Hypothalamus (tissue), 51 donors: ENCODE data around the gene FRS3.
A peak's percentile ranks its signal among the peaks of the same experiment; 100 is the strongest.

ENCODE experiments used
- DNase-seq, 51 donors: peaks; one replicate each; lab custom pipeline; 2025; lab: John Stamatoyannopoulos, UW

The FRS3 gene

DNA sequence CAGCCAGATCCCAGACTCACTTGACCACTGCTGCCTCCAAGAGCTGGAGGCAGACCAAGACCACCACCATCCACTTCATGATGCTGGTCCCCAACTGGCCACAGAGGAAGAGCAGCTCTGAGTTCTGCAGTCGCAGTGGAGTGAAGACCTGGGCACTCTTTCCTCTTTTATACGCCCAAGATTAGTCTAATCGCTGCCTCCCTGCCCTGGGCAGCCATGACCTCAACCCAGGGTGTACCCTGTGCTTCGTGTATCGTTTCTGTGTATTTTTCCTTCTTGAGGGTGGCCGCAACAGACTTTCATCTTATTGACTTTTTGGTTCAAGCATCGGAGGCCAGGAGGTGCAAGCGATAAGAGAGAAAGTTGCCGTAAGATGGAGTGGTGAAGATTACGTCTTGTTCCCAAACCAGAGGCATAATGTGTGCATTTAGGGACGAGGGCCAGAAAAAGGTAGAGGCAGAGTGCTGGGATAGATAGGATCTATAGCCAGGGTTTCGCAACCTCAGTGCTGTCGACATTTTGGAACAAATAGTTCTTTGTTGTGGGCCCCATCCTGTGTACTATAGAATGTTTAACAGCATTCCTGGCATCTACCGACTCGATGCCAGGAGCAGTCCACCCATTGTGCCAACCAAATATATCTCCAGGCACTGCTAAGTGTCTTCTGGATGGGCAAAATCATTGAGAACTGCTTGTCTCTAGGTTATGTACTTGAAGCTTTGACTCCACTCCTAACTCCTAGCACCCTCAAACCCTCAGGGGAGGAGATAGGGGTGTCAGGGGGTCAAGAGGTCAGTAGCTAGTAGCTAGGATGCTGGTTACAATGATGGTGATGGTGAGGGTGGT, 32.2 kb downstream of the FRS3 start, which contains the start of gene PGC:
Gene PGC, minus strand, starts transcription at position 142 of the 846 bp plus-strand sequence. Its CDS starts 63 bp downstream, at position 79.
- DNase-seq = no peak

DNA sequence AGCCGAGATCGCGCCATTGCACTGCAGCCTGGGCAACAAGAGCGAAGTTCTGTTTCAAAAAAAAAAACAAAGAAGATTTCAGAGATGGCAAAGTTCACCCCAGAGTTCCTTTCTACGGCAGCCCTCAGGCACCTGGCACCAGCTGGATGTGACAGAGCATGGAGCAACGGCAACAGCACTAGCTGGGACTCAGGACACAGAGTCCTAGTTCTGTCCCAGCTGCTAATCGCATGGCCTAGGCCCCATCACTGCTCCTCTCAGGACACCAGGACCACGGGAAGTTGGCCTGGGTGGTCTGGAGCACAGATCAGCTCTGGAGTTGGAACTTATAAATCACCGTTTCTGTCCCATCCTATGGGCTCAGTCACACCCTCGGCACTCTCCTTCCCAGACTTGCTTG, 33.6 kb downstream of the FRS3 start:
- no peak for DNase-seq

DNA sequence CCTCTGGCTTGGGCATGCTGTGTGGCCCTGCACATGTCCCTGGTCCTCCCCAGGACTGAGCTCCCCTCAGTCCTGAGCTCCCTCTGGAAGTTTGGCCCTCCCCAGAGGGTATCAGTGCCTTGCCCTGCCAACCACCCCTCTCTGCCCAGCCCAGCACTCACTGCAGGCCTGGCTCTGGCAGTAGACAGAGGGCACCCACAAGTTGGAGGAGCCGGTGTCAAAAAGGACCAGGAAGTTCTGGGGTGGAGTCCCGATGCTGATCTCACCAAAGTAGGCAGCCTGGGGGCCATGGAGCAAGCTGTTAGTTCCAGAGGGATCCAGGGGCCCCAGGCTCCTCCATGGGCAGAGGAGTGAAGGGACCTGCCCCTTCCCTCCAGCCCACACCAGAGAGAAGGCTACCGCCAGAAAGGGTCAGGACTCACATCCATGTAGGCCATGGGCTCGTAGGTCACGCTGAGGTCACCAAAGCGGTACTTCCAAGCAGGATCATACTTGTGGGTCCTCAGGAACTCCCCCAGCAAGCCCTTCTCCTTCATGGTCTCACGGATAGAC, 35.4 kb downstream of the FRS3 start:
- DNase-seq = no peak

DNA sequence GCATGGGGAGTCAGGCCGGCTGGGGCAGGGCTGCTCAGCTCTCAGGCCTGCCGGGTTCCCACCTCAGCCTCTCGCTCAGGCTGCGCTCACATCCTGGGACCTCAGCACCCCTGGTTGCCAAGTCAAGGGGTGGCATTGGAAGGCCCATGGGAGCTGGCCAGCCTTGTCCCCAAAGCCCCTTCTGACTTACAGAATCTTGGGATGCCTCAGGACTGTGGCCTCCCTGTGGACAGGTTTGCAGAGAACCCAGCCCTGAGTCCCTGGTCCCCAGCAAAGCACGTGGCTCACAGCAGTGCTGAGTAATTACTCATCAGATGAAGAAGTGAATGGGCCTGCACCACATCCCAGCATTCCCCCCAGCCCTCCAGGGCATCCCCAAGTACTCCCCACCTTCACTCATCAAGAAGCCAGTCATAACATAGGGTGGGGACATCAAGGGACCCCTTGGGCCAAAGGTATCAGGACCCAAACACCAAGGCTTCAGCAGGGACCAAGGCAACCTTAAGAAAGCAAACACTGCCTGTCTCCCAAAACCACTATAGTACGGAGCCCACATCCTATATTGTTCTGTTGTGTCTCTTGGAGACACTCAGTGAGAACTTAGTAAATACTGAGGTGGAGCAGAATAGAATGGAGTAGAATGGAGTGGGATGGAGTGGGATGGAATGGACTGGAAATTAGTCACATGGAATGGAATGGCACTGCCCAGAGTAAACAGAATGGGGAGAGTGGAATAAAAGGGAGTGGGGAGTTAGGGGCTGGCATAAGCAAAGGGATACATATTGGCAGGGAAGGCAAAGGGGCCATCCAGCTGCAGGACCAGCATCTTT, 36.1 kb downstream of the FRS3 start:
- DNase-seq = no peak

DNA sequence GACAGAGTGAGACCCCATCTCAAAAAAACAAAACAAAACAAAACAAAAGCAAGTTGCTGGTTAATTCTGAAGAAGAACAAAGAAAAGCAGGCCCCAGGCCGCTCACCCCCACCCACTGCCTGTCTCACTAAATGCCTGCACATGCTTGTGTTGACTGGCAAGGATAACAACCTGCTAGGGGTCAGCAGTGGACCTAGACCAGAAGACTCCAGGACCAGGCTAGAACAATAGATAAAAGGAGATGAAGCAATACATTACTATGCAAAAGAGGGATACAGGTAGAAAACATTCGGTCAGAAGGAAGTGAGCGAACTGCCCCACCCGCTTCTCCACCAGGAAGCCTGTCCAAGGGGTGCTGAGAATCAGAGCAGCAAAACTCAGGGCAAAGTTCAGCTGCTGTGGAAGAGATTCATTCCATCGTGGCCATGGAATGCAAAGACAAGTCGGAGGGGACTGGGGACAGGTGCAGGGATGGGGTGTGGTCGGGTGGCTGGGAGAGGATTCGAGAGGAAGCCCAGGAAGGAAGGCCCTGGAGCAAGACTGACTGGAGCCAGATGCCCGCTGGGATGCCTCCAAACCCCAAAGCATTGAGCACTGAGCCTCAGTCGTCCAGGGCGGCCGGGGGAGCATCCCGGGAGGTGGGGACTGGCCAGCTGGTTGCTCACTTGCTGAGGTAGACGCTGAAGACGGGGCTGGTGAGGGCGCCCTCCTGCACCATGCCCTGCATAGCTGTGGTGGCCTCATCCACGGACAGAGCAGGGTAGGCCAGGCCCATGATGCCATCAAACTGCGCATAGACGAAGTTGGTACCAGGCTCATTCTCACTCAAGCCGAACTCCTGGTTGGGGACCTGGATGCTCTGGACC, 37.8 kb downstream of the FRS3 start:
- no peak for DNase-seq

DNA sequence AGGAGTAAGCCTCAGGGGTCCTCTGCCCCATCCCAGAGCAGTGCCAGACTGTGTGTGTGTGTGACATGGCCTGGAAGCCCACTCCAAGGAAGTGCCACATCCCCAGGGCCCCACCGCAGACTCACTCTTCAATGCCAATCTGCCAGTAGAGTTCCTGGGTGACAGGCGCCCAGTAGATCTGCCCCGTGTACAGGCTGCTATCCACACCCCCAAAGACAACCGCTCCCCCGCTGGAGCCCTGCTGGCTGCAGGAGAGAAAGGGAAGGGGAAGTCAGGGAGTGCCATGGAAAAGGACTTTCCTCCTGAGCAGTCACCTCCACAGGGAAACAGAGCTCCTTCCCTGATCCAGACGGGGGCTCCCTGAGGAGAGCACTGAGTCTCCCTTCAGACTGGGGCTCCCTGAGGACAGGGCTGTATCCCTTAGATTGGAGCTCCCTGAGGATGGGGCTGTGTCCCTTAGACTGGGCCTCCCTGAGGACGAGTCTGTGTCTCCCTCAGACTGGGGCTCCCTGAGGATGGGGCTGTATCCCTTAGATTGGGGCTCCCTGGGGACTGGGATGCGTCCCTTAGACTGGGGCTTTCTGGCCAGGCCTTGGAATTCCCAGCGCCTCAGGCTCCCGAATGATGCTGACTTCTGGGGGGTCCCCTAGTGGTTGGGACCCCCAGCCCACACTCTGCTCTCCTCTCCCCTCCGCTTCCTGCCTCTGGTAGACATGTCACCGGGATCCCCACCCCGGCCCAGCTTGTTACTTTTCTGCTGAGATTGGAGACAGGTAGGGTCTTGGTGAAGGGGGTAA, 39.1 kb downstream of the FRS3 start:
- DNase-seq = no peak

DNA sequence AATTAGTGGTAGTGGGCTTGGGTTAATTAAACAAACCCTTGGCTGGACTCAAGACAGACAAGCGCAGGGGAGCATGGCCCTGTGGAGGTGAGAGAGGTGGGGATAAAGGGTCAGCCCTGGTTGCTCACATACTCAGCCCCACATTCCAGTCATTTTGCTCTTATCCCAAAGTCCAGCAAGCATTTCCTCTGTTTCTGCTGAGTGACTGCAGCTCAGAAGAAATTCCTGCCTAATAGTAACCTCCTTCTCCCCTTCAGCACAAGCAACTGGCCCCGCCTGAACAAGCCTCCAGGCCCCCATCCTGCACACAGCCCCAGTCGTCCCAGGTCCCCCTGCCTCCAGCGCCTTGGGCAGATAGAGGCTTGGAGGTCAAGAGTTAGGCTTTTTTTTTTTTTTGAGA, 40.7 kb downstream of the FRS3 start:
- DNase-seq = no peak

DNA sequence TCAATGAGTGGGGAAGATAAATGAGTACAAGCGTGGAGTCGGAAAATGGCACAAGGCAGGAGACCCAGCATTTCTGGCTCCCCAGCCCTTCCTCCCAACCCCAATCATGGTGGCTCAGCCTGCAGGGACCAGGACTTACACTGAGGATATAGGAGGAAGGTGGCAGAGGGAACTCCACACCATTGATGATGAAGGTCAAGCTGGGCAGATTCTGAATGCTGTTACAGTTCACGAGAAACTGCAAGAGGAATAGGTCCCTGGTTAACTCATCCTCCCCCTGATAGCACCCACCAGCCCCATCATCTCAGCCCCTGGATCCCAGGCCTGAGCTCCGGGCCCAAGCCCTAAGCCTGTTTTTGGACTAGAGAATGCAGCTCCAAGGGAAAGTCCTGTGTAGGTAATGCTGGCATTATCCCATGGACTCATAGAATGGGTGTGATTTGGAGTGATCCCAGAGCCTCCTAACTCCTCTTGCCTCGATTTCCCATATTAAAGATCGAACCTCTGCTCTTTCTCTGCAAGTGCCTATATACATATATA, 42.0 kb downstream of the FRS3 start:
- no peak for DNase-seq

DNA sequence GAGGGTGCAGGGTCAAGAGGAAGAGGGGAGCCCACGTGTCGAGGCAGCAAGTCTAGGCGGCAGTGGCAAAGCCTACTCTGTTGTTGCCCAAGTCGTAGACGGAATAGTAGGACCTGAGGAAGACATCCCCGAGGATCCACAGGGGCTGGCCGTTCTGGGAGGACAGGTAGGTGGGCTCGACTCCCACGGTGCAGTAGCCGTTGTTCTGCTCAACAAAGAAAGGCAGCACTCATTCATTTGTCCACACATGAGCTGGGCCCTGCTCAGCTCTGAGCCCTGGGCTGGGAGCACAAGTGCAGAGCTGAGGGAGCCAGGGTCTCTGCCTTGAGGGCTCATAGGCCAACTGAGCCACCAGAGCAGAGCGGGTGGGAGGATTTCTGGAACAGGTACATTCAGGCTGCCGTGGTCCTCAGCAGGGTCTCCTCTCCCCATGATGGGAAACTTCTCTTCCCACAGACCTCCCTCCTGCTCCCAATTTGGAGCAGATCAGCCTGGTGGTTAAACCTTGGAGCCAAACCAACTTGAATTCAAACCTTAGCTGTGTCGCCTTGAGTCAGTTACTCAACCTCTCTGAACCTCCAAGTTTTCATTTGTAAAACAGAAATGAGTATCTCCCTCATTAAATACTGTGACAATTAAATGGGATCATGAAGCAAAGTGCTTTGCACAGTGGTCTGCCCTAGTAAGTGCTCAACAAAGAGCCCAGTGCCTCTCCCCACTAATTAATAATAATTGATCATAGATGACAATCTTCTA, 42.7 kb downstream of the FRS3 start:
- no peak for DNase-seq

DNA sequence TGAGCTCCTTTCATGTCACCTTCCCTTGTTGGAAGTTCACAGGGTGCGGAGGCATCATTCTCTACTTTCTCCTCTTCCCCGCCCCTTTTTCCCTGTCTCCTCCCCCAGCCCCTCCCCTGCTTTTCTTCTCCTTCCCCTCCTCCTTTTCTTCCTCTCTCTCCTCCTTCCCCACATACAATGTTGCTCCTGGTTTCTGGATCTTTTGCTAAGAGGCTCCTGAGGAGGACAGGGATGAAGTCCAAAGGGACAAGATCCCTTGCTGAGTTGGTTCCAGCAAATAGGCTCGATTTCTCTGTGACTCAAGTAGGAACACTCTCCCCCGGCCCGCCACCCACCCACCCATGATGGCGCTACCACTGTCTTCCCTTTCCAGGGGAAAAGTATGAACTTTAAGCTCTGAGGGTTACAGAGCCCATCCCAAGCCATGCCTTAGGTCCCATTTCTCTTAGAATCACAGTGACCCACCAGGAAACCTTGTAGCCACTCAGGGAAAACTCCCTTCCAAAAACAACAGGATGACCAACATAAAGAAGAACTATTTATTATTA, 43.4 kb downstream of the FRS3 start:
- DNase-seq = no peak

DNA sequence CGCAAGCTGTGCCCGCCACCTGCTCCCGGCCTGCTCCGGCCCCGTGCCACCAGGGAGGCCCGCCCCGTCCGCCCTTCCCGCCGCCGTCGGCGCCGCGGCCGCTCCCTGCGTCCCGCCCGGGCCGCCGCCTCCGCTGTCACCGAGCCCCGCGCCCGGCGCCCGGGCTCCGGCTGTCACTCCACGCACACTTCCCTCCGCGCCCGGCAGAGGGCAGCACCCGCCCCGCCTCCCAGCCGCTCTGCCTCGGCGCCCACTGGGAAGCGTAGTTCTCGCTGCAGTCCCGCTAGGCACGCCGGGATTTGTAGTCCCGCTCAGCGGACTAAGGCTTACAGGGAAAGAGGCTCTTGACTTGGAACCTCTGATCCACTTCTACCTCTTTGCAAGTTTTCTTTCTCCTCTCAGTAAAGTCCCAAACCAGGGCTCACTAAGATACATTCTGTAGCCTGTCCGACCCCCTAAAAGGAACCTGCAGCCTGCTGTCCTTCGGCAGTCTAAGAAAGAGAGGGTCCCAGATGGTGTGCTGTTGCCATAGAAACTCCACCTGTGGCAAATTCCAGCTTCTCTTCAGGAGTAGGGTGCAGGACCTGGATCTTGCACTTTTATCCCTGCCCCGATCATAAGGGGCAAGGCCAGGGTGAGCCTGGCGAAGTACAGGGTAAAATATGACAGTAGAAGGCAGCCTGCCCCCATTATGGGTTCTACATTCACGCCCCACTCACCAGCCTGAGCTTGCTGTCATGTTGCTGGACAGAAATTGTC, 44.1 kb downstream of the FRS3 start, which contains the start of gene TFEB:
Gene TFEB, minus strand, starts transcription at position 182 of the 759 bp plus-strand sequence. CDS start 44,395 bp downstream, outside the sequence.
- peak; percentile 57 to 98 (median 90) for DNase-seq

DNA sequence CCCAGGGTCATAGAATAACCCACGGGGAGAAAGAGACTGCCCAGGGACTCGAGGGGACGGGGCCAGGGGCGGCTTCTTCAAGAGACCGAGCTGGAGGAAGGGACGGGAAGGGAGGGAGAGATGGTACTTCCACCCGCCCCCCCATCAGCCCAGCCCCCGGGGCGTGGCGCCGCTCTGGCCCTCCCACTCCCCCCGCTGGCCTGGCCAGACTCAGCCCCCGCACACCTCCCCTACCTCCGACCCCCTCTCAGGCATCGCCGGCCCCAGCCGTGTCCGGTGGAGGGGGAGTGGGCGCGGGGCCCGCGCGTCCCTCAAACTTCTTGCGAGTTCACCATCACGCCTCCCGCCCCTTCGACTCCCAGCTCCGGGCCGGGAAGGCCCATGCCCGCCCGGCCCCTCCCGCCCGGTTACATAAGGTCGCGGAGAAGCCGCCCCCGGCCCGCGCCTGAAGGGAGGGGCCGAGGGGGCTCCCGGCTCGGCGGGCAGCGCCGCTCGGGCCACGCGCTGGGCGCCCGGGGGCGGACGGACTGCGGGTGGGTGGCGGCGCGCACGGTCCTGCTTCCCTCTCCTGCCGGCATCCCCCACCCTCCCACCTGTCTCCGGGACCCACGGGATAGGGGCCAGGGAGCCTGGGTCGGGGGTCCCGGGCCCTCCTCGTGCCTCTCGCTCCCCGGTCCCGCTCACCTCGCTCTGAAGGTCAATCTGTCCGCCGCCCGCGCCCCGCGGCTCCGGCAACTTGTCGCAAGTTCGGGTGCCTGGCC, 44.9 kb downstream of the FRS3 start:
- DNase-seq = peak in 50 of 51 donors; percentile 52 to 97 (median 84)

DNA sequence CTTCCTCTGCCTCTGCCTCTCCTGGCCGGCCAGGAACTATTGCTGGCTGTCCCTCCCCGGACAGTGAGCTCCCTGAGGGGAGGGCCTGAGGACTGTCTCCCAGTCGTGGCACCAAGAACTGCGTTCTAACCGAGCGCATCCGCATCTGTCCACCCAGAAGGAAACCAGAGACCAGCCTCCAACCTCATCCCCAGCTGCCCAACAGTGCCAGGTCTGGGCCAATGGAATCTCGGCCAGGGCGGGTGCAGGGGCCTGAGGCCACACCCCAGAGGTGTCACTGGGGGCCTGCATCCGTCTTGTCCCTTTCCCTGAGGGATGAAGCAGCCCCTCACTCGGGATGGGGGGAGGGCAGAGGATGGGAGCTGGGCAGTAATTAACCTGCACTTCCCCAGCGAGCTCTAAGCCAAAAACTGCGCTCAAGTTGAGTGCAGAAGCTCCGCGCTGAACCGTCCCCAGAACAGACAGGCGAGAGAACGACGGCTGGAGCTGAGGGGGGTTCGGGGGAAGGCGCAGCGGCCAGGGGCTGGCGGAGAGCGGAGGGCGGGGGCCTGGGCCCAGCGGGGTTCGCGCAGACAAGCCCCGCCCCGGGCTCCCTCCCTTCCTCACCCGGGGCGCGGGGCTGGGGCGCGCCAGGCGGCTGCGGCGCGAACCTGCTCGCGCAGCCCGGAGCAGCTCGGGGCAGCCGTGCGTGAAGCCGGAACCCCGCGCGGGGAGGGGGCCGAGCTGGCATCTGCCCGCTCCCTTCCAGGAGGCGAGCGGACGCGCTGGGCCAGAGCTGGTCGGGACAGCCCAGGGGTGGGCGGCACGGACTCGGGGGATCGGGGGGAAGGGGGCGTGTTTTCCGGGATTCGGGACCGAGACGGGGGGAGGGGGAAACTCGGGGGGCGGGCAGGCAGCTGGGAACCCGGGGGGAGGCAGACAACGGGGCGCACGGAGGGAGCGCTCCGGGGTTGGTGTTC, 45.7 kb downstream of the FRS3 start:
- DNase-seq = peak in 50 of 51 donors; percentile 31 to 97 (median 84)

DNA sequence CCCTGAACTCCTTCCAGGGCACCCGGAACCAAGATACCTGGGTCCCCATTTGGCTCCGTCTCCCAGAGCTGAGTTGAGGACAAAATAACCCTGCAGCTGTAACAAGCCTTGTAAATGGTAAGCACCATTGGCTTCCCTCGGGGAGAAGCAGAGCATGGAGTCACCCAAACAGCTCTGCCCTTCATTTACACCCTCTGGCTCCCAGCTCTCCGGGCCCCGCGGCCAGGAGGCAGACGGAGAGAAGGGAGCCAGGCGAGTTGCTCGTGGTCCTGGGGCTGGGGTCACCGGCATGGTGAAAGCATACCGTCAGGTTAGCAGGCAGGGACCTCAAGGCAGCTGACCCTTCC, 46.4 kb downstream of the FRS3 start:
- peak in 2 of 51 donors; percentile 61 to 74 for DNase-seq

DNA sequence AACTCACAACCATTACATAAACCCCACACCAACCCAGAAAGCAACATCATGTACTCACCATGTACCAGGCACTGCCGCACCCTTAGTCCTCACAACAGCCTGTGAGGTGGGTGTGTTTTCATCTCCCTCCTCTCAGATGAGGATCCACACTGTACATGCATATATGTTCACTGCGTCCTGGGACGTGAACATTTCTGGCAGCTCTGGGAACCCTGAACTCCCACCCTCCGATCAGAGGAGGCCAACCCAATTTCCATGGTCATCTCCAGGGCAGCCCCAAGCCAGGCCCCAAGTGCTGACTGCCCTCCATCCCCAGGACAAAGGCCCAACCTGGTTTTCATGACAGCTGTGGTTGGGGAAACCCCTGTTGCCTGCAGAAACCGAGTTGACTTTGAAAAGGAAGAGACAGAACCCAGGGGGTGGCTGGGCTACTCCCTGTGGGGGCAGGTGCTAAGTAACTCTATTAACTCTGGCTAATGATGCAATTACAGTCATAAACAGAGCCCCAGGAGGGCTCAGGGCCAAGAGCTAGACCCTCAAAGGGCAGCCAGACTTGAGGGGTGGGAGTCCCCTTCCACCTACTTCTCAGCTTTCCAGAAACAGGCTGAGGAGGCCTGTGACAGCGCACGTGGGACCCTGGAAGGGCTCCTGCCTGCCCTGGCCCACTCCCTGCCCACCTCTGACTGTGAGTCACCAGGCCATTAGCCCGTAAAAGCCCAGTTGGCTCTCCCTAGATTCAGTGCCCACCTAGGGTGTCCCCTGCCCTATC, 46.9 kb downstream of the FRS3 start:
- DNase-seq = peak in 9 of 51 donors; percentile 26 to 76 (median 50)
